HEK293 (cell line): Measurements from ENCODE around the gene HOXA10.
A peak's percentile ranks its signal among the peaks of the same experiment; 100 is the strongest.

Experiments
- CTCF ChIA-PET: fragments of 350-600 bp; formaldehyde crosslinking; extraction: SDS; loops from one replicate; lab custom pipeline; 2021; ENCODE audit warnings: antibody characterized with exemption; lab: Yijun Ruan, JAX
- POLR2A ChIA-PET: fragments of 300-600 bp; formaldehyde crosslinking; extraction: SDS; loops from one replicate; lab custom pipeline; 2020; ENCODE audit warnings: antibody characterized with exemption, inconsistent platforms; lab: Yijun Ruan, JAX
- H3K27ac ChIP-seq: fragments of 200-500 bp; sonication (Bioruptor generic); 2 replicates; pipeline ENCODE4 v1.5.1; 2014; ENCODE audit warnings: low read depth, low read length, control low read depth, inconsistent platforms; ENCODE audit errors: extremely low read depth
- H3K36me3 ChIP-seq, 2 experiments: fragments of 200-500 bp in 1 of 2; sonication (Bioruptor generic) in 1 of 2; 1 replicate in 1 of 2; 2 replicates in 1 of 2; pipeline ENCODE4 v1.5.1; 2014 to 2017; ENCODE audit warnings: inconsistent platforms in 2 of 2, low read length in 2 of 2; ENCODE audit not compliant: control insufficient read depth in 2 of 2, insufficient read depth in 1 of 2
- H3K4me1 ChIP-seq: fragments of 200-500 bp; sonication (Bioruptor generic); 2 replicates; pipeline ENCODE4 v1.5.1; 2014; ENCODE audit warnings: mild to moderate bottlenecking, low read length, inconsistent platforms; ENCODE audit not compliant: control insufficient read depth, insufficient read depth
- H3K4me3 ChIP-seq: 2 replicates; pipeline ENCODE4 v1.5.1; 2011; ENCODE audit warnings: low read depth, mild to moderate bottlenecking, control low read depth, low read length, moderate library complexity
- H3K9me3 ChIP-seq: fragments of 200-500 bp; sonication (Bioruptor generic); 2 replicates; pipeline ENCODE4 v1.5.1; 2014; ENCODE audit warnings: low read depth, low read length, inconsistent platforms; ENCODE audit not compliant: control insufficient read depth, insufficient read depth
- EGR2 ChIP-seq: fragments of 450-650 bp; formaldehyde crosslinking; IDR thresholded peaks from 2 replicates; pipeline ENCODE4 v1.5.1; 2016; ENCODE audit warnings: low read depth, missing biosample characterization, missing genetic modification characterization
- GLIS1 ChIP-seq: fragments of 450-650 bp; formaldehyde crosslinking; IDR thresholded peaks from 2 replicates; pipeline ENCODE4 v1.5.1; 2016; ENCODE audit warnings: missing biosample characterization, missing genetic modification characterization
- KLF8 ChIP-seq: fragments of 450-650 bp; formaldehyde crosslinking; IDR thresholded peaks from 2 replicates; pipeline ENCODE4 v1.5.1; 2016; ENCODE audit warnings: missing biosample characterization, missing genetic modification characterization
- PATZ1 ChIP-seq: fragments of 450-650 bp; formaldehyde crosslinking; IDR thresholded peaks from 2 replicates; pipeline ENCODE4 v1.5.1; 2016; ENCODE audit warnings: missing biosample characterization, missing genetic modification characterization
- PRDM4 ChIP-seq: fragments of 450-650 bp; formaldehyde crosslinking; IDR thresholded peaks from 2 replicates; pipeline ENCODE4 v1.5.1; 2017; ENCODE audit warnings: missing biosample characterization, missing genetic modification characterization
- REST ChIP-seq: fragments of 450-650 bp; formaldehyde crosslinking; IDR thresholded peaks from 2 replicates; pipeline ENCODE4 v1.5.1; 2016; ENCODE audit warnings: missing biosample characterization, missing genetic modification characterization
- SP3 ChIP-seq: fragments of 450-650 bp; formaldehyde crosslinking; IDR thresholded peaks from 2 replicates; pipeline ENCODE4 v1.5.1; 2016; ENCODE audit warnings: missing biosample characterization, missing genetic modification characterization
- SP7 ChIP-seq: fragments of 450-650 bp; formaldehyde crosslinking; IDR thresholded peaks from 2 replicates; pipeline ENCODE4 v1.5.1; 2016; ENCODE audit warnings: missing biosample characterization, missing genetic modification characterization
- ZBTB10 ChIP-seq: fragments of 450-650 bp; formaldehyde crosslinking; IDR thresholded peaks from 2 replicates; pipeline ENCODE4 v1.5.1; 2016; ENCODE audit warnings: missing biosample characterization, missing genetic modification characterization
- ZBTB17 ChIP-seq: fragments of 450-650 bp; formaldehyde crosslinking; IDR thresholded peaks from 2 replicates; pipeline ENCODE4 v1.5.1; 2016; ENCODE audit warnings: missing biosample characterization, missing genetic modification characterization
- ZEB2 ChIP-seq: fragments of 450-650 bp; formaldehyde crosslinking; IDR thresholded peaks from 2 replicates; pipeline ENCODE4 v1.5.1; 2016; ENCODE audit warnings: missing biosample characterization, missing genetic modification characterization
- ZFHX2 ChIP-seq: fragments of 450-650 bp; formaldehyde crosslinking; conservative IDR thresholded peaks from 2 replicates; pipeline ENCODE4 v1.5.1; 2016; ENCODE audit warnings: missing biosample characterization, missing genetic modification characterization
- ZNF174 ChIP-seq: fragments of 450-650 bp; formaldehyde crosslinking; IDR thresholded peaks from 2 replicates; pipeline ENCODE4 v1.5.0; 2017; ENCODE audit warnings: missing biosample characterization, mild to moderate bottlenecking, missing genetic modification characterization
- ZNF211 ChIP-seq: fragments of 450-650 bp; formaldehyde crosslinking; IDR thresholded peaks from 2 replicates; pipeline ENCODE4 v1.5.1; 2016; ENCODE audit warnings: low read depth, missing biosample characterization, missing genetic modification characterization
- ZNF501 ChIP-seq: fragments of 450-650 bp; formaldehyde crosslinking; IDR thresholded peaks from 2 replicates; pipeline ENCODE4 v1.5.1; 2016; ENCODE audit warnings: missing biosample characterization, missing genetic modification characterization
- ZNF514 ChIP-seq: fragments of 450-650 bp; formaldehyde crosslinking; IDR thresholded peaks from 2 replicates; pipeline ENCODE4 v1.5.1; 2016; ENCODE audit warnings: missing biosample characterization, missing genetic modification characterization
- ZNF548 ChIP-seq: fragments of 450-650 bp; formaldehyde crosslinking; IDR thresholded peaks from 2 replicates; pipeline ENCODE4 v1.5.1; 2016; ENCODE audit warnings: missing biosample characterization, missing genetic modification characterization
- ZNF561 ChIP-seq: fragments of 450-650 bp; IDR thresholded peaks from 2 replicates; pipeline ENCODE4 v1.5.1; 2018; ENCODE audit warnings: missing biosample characterization, missing genetic modification characterization, borderline replicate concordance
- ZNF600 ChIP-seq: fragments of 450-650 bp; formaldehyde crosslinking; IDR thresholded peaks from 2 replicates; pipeline ENCODE4 v1.5.1; 2016; ENCODE audit warnings: missing biosample characterization, missing genetic modification characterization
- ZNF626 ChIP-seq: fragments of 450-650 bp; sonication (Bioruptor Pico); formaldehyde crosslinking; IDR thresholded peaks from 2 replicates; pipeline ENCODE4 v1.5.1; 2018; ENCODE audit warnings: missing biosample characterization, missing genetic modification characterization, inconsistent platforms
- ZNF629 ChIP-seq: fragments of 450-650 bp; formaldehyde crosslinking; IDR thresholded peaks from 2 replicates; pipeline ENCODE4 v1.5.1; 2017; ENCODE audit warnings: missing biosample characterization, missing genetic modification characterization
- ZNF639 ChIP-seq: fragments of 450-650 bp; formaldehyde crosslinking; IDR thresholded peaks from 2 replicates; pipeline ENCODE4 v1.5.1; 2016; ENCODE audit warnings: missing biosample characterization, missing genetic modification characterization
- ZNF791 ChIP-seq: fragments of 450-650 bp; formaldehyde crosslinking; IDR thresholded peaks from 2 replicates; pipeline ENCODE4 v1.5.1; 2016; ENCODE audit warnings: missing biosample characterization, missing genetic modification characterization
- ZNF843 ChIP-seq: fragments of 450-650 bp; formaldehyde crosslinking; IDR thresholded peaks from 2 replicates; pipeline ENCODE4 v1.5.1; 2016; ENCODE audit warnings: missing biosample characterization, missing genetic modification characterization
- ZXDB ChIP-seq: fragments of 450-650 bp; formaldehyde crosslinking; IDR thresholded peaks from 2 replicates; pipeline ENCODE4 v1.5.1; 2016; ENCODE audit warnings: missing biosample characterization, missing genetic modification characterization

Gene HOXA10

GRCh38 chr7:27161214-27161720 is 12.9 kb downstream of the HOXA10 start:
- ChIA-PET POLR2A (interaction anchor here (0.9 to 4.1 kb wide), 19 partner anchors 9 to 1305 kb away, joined by 3 to 42 read pairs (median 6); partner anchors contain the start of genes HOXA11, HOXA3, HOXA4 and HOXA5), CTCF (interaction anchor here (0.5 to 3.7 kb wide), 26 partner anchors 9 to 1765 kb away, joined by 3 to 50 read pairs (median 4); partner anchors contain the start of genes HOXA5 and HOXA6)
- H3K36me3 ChIP-seq = peaks cover 18 to 25% of the 10 kb centered on the region in 2 experiments
- no peaks in the 10 kb centered on the region for H3K9me3 ChIP-seq
- peaks cover 12% of the 10 kb centered on the region for H3K4me1 ChIP-seq
- peak overlapping the region; percentile 39 for H3K4me3 ChIP-seq
- peak overlapping the region; percentile 100 for H3K27ac ChIP-seq
- no peak for TF ChIP-seq ZNF501 (tag by site-specific recombination)
- peak; percentile 28; the same call in 1 of the 2 replicates for TF ChIP-seq ZNF561
- peak; percentile 73 for TF ChIP-seq ZEB2
- peak; percentile 52 for TF ChIP-seq SP7 (tag by site-specific recombination)
- peak; percentile 3; the same call in 1 of the 2 replicates for TF ChIP-seq ZBTB17 (tag by site-specific recombination)
- no peak; the same call in 1 of the 2 replicates for TF ChIP-seq REST (tag by site-specific recombination)
- TF ChIP-seq ZNF211 (tag by site-specific recombination) = no peak
- TF ChIP-seq SP3 (tag by site-specific recombination) = 0 out of 2 replicates have a peak, but pooled peaks have one; percentile 22
- no peak for TF ChIP-seq ZNF548 (tag by site-specific recombination)
- peak; percentile 63; the same call in 1 of the 2 replicates for TF ChIP-seq PATZ1 (tag by site-specific recombination)
- peak; percentile 81 for TF ChIP-seq ZNF600 (tag by site-specific recombination)
- no peak for TF ChIP-seq ZNF514 (tag by site-specific recombination)
- no peak for TF ChIP-seq ZNF174 (tag by site-specific recombination)
- TF ChIP-seq GLIS1 (tag by site-specific recombination) = 0 out of 2 replicates have a peak, but pooled peaks have one; percentile 6
- TF ChIP-seq ZNF843 (tag by site-specific recombination) = peak; percentile 51
- TF ChIP-seq KLF8 (tag by site-specific recombination) = peak; percentile 92
- TF ChIP-seq ZNF626 (tag by site-specific recombination) = no peak
- peak; percentile 59 for TF ChIP-seq PRDM4 (tag by site-specific recombination)
- peak; percentile 78 for TF ChIP-seq ZFHX2 (tag by site-specific recombination)
- TF ChIP-seq EGR2 (tag by site-specific recombination) = peak; percentile 57; the same call in 1 of the 2 replicates
- peak; percentile 63 for TF ChIP-seq ZXDB (tag by site-specific recombination)
- no peak for TF ChIP-seq ZNF791 (tag by site-specific recombination)
- peak; percentile 95 for TF ChIP-seq ZBTB10 (tag by site-specific recombination)
- TF ChIP-seq ZNF629 (tag by site-specific recombination) = peak; percentile 67
- TF ChIP-seq ZNF639 (tag by site-specific recombination) = 0 out of 2 replicates have a peak, but pooled peaks have one; percentile 9
